HL-60/S4 (cell line): ENCODE results near the gene LRRC40.
"Not testable (repeated sequence)": the region's sequence is repeated elsewhere in the genome, so short reads cannot be mapped to it uniquely, and the experiment has no call there.

Experiments used
- in situ Hi-C: fragments of 300-500 bp; cut with MboI; formaldehyde crosslinking; loops from 2 replicates; pipeline ENCODE4 v1.14.3; 2022; ENCODE audit warnings: low sequenced_read_pairs

Gene LRRC40

DNA sequence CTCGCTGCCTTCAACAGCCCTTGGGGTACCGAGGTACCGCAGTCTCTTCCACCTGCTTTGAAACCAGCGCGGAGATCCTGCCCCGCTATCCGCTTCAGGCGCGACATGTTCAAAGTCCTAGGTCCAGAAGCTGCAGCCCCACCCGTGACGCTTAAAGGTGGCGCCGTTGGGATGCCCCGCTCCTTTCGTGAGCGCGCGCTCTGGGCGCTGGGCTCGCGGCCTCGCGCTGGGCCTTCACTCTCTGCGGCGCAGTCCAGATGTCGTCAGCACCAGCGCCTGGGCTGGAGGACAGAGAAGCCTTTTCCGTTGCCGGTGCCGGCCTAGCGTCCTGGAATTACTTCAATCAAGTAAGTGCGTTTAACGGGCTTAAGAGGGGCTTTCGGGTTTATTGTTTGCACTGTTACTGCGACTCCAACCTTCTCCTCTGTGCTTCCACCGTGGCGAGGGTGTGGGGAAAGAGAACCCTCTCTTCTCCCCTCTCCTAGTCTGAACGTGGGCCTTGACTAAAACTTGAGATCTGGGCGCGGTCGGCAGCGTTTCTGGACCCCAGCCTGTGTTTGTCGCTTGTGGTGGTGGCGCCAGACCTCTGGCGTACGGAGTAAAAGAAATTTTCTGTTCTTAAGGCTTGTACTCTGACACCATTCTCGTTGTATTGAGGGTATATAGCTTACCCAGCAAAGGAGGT lies at the start of gene LRRC40:
Gene LRRC40 (minus strand): TSS at position 146 of the 685 bp plus-strand sequence. CDS start 39 bp downstream, at position 107.
- in situ Hi-C loops, result no loop called here

DNA sequence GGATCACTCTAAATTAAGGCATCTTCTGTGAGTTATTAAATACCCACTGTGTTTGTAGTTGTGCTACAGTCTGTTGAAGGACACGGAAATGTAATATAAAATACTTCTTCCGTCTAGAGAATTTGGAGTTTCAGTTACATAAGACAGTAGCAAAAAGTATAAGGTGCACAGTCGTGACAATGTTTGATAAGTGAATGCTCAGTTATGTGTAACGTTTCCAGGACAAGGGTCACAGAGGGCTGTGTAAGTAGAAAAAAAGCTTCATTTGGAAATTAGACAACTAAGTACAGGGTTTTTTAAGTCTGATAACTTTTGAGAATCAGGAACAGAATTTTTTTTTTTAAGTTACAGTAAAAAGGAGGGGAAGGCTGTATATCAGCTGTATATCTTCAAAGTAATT lies 43.4 kb upstream of the LRRC40 start:
- in situ Hi-C loops, result no loop called here

DNA sequence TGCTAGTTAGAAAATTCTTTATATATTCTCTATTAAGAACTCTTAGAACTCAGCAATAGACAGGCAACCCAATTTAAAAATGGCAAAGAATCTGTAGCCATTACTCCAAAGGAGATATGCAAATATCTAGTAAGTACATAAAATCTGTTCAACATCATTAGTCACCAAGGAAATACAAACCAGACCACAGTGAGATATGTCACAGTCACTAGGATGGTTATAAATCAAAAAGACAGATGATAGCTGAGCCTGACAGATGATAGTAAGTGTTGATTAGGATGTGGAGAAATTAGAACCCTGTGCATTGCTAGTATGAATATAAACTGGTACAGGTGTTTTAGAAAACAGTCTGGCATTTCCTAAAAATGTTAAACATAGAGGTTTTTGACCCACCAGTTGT lies 42.4 kb upstream of the LRRC40 start:
- in situ Hi-C loops, result no loop called here

DNA sequence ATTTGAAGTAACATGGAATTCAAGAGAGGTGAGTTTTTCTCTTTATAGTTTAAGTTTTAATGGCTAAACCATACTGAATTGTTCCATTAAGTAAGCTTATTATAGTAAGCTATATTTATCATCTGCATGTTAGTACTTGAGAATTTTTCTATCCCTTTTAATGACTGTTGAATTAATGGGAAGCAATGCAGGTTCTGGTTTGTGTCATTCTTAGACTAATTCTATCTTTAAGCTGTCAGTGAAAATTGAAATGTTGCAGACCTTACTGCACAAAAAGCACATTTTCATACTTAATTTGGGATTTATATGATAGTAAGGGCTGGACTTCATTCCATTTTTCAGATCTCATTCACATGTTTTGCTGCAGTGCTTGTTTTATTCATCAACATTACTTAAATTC lies 41.7 kb upstream of the LRRC40 start:
- in situ Hi-C loops, result no loop called here

DNA sequence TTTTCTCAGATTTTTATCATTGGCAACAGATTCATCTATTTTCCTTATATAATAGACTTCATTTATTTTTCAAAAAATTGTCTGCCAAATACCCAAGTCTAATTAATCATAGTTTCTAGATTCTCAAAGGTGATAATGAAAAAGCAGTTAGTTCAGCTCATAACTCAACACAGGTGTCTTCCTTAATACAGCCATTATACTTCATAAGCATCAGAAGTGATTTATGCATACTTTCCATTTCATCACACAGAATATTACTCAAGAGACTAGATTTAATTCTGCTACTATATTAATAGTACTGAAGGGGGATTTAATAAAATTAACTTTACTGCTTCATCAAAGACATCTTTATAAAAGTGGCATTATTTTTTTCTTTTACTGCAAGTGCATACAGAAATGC lies 34.6 kb upstream of the LRRC40 start:
- in situ Hi-C loops, result no loop called here

DNA sequence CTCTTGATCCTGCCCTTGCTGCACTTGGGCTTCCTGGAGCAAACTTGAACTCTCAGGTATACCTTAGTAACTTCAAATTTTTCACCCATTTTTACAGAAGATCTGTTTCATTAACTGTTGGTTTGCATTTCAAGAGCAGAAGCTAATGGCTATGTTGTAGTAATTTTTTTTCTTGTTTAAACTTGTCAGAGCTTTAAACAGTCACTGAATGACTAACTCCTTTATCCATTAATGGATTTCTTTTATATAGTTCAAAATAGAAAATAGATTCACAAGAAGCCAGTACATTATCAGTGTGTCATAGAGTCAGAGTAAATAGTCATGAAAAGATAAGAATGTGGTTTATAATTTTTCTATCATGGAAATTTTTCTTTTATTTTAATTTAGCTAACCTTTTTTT lies 29.4 kb upstream of the LRRC40 start:
- in situ Hi-C loops, result no loop called here

DNA sequence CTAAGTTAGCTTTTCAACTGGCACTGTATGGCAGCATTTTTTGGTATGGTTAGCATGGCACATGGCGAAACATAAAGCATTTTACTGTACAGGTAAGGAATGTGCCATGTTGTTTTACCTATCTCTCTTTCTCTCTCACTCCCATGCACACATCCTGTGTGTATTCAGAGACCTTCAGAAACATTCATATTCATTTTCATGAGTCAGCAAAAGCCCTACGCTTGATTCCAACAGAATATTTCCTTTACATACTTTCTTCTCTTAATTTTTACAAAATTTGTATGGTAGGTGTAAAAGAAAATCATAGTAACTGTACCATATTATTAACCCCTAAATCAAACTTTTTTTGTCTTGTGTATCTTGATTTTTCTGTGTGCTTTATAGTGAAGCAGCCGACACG lies 26.1 kb upstream of the LRRC40 start:
- in situ Hi-C loops, result no loop called here

DNA sequence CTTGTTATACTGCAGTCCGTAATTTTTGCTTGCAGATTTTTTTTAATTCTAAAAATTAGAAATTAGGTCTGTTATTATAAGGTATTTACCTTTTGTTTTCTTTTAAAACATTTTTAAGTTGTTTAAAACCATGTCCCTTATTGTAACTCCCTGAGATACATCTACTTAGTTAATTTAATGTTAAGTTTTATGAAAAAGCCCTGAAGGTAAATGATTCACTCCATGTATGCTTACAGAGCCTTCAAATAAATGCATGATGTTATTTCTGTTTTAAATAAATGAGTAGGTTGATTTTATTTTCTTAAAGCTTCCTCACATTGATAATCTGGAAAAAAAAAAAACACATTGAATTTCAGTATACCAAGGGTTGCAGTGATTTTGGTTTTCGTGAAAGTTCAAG lies 23.3 kb upstream of the LRRC40 start:
- in situ Hi-C loops, result no loop called here

DNA sequence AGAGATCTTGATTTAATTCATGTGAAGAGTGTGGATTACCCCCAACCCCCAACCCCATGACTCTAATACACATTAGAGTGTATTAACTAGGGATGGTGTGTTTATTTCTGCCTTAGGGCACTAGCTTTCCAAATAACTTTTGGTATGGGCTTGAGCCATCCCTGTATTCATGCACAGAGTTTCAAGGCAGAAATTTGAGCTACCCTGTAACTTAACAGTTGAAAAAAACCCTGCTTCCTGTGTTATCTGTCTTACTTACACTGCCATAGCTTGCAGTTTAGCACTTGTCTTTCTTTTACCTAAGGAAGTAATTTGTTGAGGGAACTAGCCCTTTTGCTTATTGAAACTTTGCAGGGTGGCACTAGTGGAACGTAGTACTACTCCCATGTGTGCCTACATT lies 22.1 kb upstream of the LRRC40 start:
- in situ Hi-C loops, result no loop called here

DNA sequence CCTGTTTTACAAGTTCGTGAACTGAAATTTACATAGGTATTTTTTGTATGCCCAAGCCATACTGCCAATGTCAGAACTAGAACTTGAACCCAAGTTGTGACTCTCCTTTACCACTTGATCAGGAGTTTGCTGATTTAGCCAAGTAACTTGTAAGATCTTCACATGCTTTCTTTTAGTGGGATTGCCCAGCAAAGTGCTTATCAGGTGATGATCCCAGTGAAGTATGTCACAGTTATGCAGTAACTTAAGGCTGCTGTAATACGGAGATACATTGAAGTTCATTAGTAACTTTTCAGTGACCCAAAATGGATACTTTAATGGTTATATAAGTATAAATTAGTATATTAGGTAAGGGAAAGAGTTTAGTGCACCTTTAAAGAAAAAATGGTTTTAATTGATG lies 19.6 kb upstream of the LRRC40 start:
- in situ Hi-C loops, result no loop called here

DNA sequence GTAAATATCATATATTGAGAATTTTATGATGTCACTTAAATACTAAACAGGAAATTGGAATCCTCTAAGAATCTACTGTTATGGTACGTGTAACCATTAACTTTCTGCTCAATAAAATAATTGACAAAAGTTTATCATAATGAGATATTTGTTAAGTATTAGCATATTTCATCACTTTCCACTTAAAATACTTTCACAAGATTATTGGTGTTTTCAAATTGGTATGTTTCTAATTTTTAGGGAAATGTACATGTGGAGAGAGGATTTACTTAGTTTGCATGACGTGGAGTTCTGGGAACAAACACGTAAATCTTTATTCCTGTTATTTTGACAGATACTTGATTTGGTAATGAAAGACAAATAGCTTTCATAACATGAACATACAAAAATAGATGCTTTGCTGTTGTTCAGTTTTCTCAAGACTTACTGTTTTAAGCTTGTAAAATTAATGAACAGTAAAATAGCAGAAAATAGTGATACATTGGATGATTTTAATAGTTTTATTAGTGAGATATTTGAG lies 17.4 kb upstream of the LRRC40 start:
- in situ Hi-C loops, result no loop called here

DNA sequence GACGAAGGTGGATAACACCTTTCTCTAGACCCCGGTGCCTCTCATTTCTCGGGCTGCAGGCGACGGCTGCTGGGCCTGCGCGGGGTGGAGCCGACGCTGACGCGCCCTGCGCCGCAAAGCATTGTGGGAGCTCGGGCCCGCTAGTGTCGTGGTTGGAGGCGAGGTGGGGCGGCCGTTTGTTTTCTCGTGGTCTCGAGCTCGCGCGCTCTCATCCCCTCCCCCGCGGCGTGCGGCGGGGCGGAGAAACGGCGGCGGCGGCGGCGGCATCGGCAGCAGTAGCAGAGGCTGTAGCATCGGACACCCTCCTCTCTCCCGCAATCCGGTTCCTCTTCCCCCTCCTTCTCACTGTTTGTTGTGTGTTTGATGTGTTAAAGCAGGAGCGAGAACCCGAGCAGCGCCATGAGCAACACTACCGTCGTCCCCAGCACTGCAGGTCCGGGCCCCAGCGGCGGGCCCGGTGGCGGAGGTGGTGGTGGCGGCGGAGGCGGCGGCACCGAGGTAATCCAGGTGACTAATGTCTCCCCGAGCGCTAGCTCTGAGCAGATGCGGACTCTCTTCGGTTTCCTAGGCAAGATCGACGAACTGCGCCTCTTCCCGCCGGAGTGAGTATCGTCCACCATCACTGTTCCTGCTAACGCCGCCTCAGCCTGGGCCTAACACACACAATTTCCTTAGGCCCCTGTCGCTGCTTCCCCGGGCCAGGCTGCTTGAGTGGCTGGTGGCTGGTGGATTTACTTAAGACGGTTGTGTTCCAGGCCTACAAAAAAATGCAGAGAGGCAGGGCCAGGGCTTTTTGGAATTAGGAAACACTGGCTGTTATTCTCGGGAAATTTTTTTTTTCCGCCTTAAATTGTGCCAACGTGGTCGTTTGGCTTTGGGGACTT lies 16.1 kb upstream of the LRRC40 start, which contains the start of gene SRSF11:
Gene SRSF11 (plus strand): TSS at position 143 of the 884 bp plus-strand sequence. CDS start 257 bp downstream, at position 400.
- in situ Hi-C loops, result no loop called here

DNA sequence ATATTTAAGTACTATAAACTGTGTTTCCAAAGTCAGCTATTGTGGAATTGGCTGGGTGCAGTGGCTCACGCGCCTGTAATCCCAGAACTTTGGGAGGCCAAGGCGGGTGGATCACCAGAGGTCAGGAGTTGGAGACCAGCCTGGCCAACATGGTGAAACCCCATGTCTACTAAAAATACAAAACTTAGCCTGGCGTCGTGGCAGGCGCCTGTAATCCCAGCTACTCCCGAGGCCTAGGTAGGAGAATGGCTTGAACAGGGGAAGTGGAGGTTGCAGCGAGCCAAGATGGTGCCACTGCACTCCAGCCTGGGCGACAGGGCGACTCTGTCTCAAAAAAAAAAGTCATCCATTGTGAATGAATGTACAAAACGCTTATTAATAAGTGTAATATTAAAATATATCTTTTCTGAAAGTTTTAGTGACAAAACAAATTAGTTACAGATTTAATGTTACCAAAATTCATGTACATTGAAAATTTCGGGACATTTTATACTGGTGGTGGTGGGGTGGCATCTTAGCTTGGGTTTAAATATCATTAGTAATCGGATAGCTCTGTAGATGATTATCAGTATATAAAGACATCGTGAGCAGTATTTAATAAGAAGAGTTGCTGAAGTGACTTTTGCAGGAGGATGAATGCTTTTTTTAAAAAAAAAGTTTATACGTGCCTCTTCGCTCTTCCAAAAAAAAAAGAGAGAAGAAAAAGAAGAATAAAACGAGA lies 15.3 kb upstream of the LRRC40 start:
- in situ Hi-C loops, result no loop called here

DNA sequence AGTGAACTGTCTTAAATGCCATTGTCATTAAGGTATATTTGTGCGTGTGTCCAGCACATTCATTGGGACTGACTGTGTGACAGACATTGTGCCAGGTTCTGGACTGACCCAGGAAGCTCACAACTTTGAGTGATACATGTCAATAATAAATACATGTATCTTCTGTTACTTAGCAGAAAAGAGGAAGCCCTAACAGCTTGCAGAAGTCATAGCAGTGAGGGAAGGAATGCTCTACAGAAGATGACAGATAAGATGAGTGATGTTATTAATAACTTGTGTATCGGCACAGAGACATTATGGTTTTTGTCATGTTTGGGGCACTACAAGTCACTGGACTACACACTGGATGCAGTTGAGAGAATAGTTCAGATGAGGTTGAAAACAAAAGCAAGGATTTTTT lies 14.6 kb upstream of the LRRC40 start:
- in situ Hi-C loops, result no loop called here

DNA sequence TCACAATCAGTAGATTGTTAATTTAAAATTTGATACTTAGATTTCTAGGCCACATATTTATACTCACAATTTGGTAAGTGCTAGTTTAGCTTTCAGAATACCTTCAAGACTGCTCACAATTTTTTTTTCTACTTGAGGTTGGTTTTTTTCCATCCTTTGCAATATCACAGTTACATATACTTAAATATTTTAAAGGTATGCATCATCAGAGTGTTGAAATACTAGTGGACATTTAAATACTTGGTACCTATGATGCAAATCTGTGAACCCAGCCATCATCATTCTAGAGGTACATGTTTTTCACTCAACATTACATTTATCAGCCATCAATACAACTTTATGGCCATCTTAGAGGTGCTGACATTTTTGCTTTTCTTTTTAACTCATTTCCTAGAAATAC lies 6.2 kb upstream of the LRRC40 start:
- in situ Hi-C loops, result no loop called here

DNA sequence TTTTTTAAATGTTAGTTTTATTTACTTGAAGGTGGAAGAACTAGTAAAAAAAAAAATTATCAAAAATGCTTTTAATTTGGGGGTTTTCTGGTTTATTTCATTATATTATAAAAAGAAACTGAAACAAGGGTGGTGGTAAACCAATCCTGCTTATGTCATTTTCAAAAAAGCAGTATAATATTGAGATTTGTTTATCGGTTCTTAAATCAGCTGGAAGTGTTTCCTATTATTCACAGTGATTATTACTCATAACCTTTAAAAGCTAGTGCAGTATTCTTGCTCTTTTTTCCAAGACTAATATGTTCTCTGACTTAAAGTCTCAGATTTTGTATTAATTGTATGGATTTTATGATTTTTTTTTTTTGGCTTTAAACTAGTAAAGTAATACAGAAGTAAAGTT lies 5.4 kb upstream of the LRRC40 start:
- in situ Hi-C loops, result no loop called here

DNA sequence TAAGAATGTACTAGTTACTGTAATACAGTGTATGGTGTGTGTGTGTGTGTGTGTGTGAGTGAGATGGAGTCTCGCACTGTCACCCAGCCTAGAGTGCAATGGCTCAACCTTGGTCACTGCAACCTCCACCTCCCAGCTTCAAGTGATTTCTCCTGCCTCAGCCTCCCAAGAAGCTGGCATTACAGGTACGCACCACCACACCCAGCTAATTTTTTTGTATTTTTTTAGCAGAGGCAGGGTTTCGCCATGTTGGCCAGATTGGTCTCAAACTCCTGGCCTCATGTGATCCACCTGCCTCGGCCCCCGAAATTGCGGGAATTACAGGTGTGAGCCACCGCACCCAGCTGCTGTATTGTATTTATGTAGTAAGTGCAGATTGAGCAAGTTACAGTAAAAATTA lies 2.9 kb upstream of the LRRC40 start:
- in situ Hi-C loops, result no loop called here

DNA sequence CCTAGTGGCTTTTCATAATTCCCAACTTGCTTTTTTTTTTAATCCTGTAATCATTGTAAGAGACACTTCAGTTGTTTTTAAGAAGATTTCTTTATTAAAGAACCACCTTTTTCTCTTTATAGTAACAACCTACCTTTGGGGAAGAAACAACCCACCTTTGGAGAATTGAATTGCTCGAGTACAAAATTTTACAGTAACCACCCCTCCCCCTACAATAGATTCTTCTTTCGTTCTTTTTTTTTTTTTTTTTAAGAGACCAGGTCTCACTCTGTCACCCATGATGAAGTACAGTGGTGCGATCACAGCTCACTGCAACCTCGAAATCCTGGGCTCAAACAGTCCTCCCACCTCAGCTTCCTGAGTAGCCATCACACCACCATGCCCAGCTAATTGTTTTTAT lies 2.1 kb upstream of the LRRC40 start:
- in situ Hi-C loops, result no loop called here

DNA sequence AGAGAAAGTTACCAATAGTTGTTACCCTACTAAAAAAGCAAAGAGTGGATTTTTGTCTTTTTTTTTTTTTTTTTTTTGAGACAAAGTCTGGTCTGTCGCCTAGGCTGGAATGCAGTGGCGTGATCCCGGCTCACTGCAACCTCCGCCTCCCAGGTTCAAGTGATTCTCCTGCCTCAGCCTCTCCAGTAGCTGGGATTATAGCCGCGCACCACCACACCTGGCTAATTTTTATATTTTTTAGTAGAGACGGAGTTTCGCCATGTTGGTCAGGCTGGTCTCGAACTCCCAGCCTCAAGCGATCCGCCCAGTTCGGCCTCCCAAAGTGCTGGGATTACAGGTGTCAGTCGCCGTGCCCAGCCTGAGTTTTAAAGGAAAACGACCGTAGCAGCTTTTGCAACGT lies 1.5 kb upstream of the LRRC40 start:
- in situ Hi-C loops, result not testable (repeated sequence)

DNA sequence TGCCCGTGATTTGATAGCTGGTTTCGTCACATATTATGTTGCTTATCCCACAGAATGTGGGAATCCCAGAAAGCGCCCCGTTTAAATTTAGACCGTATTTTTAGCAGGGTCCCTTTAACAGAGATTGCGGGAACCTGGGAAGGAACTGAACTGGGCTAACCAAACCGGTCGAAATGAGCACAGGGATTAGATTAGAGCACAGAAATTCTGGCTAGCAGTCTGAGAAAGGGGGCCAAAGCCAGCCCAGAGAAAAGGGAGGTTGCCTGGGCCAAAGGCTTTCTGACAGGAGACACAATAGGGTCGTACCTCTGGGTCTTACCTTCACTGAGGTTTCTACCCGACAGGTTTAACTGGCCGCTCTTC lies 327 bp downstream of the LRRC40 start:
- in situ Hi-C loops, result no loop called here

DNA sequence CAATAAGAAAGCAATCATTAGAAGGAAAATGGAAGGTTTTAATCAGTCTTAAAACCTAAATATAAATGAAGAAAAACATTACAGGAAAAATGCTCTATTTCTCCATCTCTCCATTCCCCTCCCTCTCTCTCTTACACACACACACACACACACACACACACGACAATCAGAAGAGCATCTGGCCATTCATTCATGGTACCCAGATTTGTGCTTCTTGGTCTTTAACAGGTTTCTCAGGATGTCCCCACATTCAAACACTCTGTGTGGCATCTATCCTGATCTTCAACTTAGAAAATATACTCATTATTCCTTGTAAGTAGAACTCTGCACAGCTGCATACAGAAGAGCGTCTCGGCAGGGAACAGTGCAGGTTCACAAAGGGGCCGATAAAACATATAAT lies 779 bp downstream of the LRRC40 start:
- in situ Hi-C loops, result no loop called here
